GM18858 (cell line): ENCODE data around the gene IL16.

Experiments used
- ATAC-seq: cut with Tn5 transposase; IDR thresholded peaks from one replicate; pipeline ENCODE4 v1.9.1; 2021; ENCODE audit not compliant: unreplicated experiment

Gene IL16

DNA sequence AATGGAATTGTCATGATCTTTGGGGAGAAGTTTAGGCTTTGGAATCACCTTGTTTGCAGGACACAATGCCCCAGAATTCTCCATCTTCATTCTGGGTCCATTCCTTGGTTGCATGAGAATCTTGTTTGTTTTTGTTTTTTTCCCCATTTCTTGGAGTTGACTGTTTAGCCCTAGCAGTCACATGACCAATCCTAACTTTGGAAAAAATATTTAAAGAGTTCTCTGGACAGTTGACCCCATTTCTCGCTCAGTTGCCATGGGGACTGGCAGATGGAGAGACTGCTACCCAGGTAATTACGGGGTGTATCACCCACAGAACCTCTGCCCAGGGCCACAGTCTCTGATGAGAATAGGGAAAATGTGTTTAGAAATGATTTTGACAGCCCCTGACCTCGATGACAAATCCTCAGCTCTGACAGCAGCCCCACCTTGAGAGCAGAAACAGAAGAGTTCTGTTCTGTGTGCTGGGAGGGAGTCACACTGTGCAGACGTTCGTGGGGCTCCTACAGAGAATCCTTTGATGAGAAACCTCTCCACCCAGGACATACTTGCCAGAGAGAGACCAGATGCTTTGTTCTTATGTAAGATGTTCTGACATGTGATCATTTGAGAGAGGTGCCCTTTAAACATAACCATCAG is 57.7 kb downstream of the IL16 start:
- ATAC-seq = no peak

- no peak for ATAC-seq
Measured at GRCh38 chr15:81254916-81255290, 58.2 kb downstream of the IL16 start.

DNA sequence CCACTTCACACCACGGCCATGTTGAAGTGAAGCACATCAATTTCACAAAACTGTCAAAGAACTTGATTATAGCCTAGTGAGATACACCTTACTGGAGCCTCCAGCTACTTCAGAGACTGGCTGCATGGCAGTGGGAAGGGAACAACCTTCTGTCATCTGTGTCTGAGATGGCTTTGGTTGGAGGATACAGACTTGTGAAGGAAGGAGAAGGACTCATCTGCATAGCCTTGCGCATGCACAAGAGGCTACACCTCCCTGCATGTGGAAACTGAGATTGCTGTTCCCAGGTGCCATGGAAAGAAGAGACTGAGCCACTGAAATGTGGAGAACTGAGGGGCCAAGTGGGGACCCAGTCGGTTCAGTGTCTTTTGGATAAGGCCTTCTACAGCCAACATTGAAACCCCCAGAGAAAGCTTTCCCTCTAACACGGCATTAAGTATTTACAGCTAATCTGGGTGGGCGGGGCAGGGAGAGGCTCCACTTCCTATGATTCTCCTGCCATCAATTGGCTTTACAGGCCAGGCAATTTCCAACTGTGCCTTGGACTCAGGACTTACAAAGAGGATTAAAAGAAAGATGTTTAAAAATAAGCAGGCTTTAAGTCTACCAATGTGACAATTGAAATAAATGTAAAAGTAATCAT is 58.8 kb downstream of the IL16 start:
- ATAC-seq = no peak

GRCh38 chr15:81255958-81256320 is 59.3 kb downstream of the IL16 start:
- ATAC-seq = no peak

DNA sequence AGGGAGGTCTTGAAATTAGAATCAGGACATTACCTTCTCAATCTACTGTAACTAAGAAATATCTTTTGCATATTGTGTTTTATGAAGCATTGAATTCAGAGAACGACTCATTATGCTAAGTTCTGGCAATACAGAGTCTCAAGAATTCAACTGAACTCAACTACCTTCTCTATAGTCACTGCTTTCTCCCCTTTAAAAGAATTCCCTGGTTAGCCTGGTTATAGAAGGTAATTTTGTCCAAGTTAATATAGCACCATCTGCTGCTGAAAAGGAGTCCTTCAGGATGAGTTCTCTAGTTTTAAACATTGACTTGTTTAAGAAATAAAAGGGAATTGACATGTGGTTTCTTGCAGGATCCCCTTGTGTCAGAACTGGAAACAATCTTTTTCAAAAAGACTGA is 60.2 kb downstream of the IL16 start:
- ATAC-seq = no peak

DNA sequence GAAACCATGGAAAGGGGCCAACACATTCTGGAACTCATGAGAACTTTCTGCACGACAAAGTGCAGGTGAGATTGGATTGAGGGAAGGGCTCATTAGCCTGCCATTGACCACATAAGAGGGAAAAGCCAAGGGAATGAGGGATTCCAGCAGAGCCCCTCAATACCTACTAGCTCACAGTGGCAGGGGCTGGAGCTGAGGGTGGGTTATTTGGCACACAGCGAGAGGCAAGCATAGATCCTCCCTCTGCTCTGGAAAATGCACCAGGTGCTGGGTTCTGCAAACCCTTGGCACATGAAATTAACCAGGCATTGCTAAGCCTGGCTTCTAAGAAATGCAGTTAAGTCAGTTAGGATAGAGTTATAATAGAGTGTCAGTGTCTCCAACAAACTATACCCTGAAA is 60.8 kb downstream of the IL16 start:
- ATAC-seq = no peak

DNA sequence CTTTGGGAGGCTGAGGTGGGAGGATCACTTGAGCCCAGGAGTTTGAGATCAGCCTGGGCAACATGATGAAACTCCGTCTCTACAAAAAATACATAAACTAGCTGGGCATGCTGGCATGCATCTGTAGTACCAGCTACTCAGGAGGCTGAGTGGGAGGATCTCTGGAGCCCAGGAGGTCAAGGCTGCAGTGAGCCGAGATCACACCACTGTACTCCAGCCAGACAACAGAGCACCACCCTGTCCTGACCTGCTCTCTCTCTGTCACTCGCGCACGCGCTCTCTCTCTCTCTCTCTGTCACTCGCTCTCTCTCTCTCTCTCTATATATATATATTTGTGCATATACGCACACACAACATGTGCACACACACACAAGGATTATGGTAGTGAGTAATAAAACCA is 61.8 kb downstream of the IL16 start:
- no peak for ATAC-seq

GRCh38 chr15:81259760-81260298 is 63.1 kb downstream of the IL16 start:
- no peak for ATAC-seq

- ATAC-seq = no peak
Measured at GRCh38 chr15:81261172-81261811, 64.6 kb downstream of the IL16 start.

GRCh38 chr15:81263477-81263876 is 66.8 kb downstream of the IL16 start:
- no peak for ATAC-seq

DNA sequence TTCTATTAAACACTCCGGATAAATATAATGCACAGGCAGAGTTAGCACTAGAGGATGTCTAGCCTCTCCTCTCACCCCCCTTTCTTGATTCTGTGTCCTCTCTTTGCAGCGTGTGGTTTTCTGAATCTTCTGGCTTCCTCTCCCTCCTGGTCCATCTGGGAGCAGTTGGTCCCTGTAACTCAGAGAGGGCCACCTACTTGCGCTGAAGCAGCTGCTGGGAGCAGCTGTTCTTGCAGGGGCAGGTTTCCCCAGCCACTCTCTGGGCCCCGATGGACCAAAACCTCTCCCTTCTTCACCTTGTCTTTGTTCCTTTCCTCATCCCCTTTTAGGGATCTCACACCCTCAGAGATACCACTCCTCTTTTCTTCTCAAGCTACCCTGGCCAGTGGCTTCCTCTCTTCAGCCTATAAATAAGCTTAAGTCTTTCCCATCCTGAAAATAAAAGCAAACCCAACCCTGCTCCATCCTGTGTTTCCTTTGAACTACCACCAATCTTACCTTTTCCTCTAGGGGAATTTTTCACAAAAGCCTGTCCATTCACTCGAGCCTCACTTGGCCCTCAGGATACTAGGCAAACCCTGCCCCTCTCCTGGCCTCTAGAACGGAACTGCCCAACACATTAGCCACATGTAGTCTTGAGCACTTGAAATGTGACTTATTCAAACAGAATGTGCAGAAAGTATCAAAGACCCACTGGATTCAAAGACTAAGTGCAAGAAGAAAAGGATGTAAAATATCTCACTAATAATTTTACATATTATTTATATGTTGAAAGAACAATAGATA is 67.6 kb downstream of the IL16 start:
- no peak for ATAC-seq

GRCh38 chr15:81265256-81265943 is 68.7 kb downstream of the IL16 start:
- no peak for ATAC-seq

DNA sequence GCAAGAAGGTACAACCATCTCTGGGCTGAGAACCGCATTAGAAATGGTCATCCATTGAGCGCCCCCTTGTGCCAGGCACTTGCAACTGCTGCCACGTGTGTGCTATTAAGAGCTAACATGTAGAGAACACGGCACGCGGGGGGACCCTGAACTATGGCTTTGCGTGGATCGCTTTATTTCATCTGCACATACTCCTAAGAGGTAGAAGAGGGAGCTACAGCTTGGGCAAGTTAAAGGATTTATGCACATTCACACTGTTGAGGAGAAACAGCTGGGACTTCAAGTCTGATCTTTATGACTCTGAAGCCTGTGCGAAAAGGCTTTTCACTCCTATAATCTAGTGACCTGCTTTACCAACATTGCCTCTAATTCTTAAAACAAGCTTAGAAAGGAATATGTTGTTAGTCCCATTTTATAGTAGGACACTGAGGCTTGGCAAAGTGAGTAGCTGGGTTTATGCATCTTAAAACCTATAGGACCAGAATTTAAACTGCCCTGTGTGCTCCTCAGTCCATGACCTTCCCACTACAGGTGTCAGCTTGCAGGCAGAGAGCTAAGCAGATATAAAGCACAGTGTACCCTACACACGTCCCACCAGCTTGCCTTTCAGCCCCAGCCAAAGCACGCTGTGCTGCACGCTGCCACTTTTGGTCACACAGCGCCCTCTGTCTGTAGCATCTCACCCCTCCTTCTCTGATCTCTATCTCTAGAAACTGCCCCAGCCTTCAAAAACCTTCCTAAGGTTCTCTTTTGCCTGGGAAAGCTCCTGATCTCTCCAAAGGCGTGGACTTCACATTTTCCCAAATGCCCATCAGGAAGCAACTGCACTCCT is 69.5 kb downstream of the IL16 start:
- peak; percentile 83 for ATAC-seq

DNA sequence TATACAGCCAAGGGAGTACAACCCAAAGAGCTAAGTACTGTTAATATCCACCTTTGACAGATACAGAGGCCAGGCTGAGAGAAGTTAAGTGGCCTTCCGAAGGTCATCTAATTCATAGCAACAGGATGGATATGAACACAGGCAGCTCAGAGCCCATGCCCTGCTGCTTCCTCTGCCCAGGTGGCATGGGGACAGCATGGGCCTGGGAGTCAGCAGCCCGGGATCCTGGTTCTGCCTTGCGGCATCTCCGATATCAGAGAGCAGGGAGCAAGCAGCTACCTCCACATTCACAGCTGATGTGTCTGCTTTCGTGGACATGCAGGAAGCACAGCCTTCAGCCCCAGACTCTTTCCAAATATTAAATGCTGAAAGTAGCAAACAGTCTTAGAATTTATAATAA is 71.7 kb downstream of the IL16 start:
- no peak for ATAC-seq

DNA sequence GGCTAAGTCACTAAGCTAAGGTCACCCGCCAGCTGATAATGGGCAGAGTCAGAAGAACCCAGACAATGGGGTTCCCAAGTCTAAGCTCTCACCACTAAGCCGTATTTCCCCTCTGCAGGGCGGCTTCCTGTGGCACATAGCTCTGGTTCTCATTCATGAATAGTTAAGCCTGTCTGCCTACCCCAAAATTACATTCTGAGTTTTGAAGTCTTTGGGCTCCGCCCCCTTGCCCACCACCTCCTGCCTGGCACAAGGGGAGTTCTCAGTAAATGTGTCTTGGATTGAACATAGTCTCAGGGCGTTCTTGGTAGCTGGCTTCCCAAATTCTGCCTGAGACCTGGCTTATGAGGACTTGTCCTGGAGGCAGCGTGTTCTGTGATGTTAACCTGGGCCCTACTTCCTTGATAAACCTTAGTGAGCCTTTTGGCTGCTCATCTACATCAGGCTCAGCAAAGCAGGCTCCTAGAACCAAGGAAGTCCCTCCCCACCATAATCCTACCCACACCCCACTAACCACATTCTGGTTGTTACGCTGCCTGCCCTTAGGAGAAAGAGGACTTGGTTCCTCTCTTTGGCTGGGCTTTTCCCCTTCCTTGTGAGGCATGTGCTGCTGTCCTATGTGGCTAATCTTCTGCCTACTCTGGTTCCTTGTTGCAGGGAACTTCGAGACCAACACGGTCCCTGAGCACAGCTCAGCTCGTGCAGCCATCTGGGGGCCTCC is 72.4 kb downstream of the IL16 start:
- ATAC-seq = no peak

- ATAC-seq = no peak
Measured at GRCh38 chr15:81270188-81270587, 73.5 kb downstream of the IL16 start.

DNA sequence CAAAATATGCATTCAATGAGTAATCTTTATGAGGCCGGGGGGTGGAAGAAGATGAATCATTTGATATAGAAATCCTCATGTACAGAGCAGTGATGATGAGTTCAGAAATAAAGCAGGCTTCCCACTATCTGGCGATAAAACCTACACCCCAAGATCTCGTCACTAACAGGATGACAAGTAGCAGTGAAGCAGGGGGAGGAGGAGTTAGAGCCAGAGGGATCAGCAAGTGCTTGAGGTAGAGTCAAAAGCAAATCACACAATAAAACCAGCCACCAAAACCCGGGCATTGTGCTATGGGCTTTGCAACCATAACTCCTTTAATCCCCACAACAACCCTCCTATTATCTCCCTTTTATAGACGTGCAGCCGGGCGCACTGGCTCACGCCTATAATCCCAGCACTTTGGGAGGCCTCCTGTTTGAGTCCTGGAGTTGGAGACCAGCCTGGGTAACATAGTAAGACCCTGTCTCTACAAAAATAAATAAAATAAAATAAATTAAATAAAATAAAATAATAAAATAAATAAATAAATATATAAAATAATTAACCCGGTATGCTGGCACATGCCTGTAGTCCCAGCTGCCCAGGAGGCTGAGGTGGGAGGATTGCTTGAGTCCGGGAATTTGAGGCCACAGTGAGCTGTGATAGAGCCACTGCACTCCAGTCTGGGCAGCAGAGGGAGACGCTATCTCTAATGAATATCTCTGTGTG is 74.3 kb downstream of the IL16 start:
- no peak for ATAC-seq

GRCh38 chr15:81271761-81272644 is 75.3 kb downstream of the IL16 start:
- no peak for ATAC-seq
